Measurements from ENCODE around the gene SSTR5.

Gene SSTR5

GRCh38 chr16:1107731-1108130, 35.2 kb downstream of the SSTR5 start:
- DNase-seq = no peak

GRCh38 chr16:1108299-1109252, 36.0 kb downstream of the SSTR5 start:
- no peak for DNase-seq

GRCh38 chr16:1109648-1110047, 37.1 kb downstream of the SSTR5 start:
- no peak for DNase-seq

- no peak for DNase-seq
Observed at GRCh38 chr16:1112506-1113184, 40.1 kb downstream of the SSTR5 start.

GRCh38 chr16:1113489-1113888, 40.9 kb downstream of the SSTR5 start:
- DNase-seq = no peak

GRCh38 chr16:1113889-1114526, 41.5 kb downstream of the SSTR5 start:
- no peak for DNase-seq

GRCh38 chr16:1116693-1117077, 44.1 kb downstream of the SSTR5 start:
- DNase-seq = no peak

GRCh38 chr16:1117176-1117900, 44.8 kb downstream of the SSTR5 start:
- no peak for DNase-seq

GRCh38 chr16:1117926-1118325, 45.4 kb downstream of the SSTR5 start:
- DNase-seq = no peak

- no peak for DNase-seq
Observed at GRCh38 chr16:1119129-1119528, 46.6 kb downstream of the SSTR5 start.

- no peak for DNase-seq
Observed at GRCh38 chr16:1119766-1120576, 47.4 kb downstream of the SSTR5 start.

- DNase-seq = no peak
Observed at GRCh38 chr16:1120577-1120941, 48.0 kb downstream of the SSTR5 start.

GRCh38 chr16:1121009-1121408, 48.5 kb downstream of the SSTR5 start:
- no peak for DNase-seq

GRCh38 chr16:1121601-1122397, 49.3 kb downstream of the SSTR5 start:
- no peak for DNase-seq

GRCh38 chr16:1122398-1122765, 49.8 kb downstream of the SSTR5 start:
- DNase-seq = no peak

- no peak for DNase-seq
Observed at GRCh38 chr16:1123525-1124230, 51.1 kb downstream of the SSTR5 start.

- no peak for DNase-seq
Observed at GRCh38 chr16:1124291-1124690, 51.7 kb downstream of the SSTR5 start.

GRCh38 chr16:1124795-1125194, 52.2 kb downstream of the SSTR5 start:
- no peak for DNase-seq

GRCh38 chr16:1125471-1125870, 52.9 kb downstream of the SSTR5 start:
- DNase-seq = no peak

GRCh38 chr16:1126044-1126443, 53.5 kb downstream of the SSTR5 start:
- no peak for DNase-seq

- no peak for DNase-seq
Observed at GRCh38 chr16:1126586-1126985, 54.0 kb downstream of the SSTR5 start.

Data from SHP77 treated with DMSO at 0.1 percent for 48 hours (cell line).